Colonic mucosa (tissue), 4 donors: ENCODE results near the gene TRDN. TPM values are rescaled to one million over a fixed set of nuclear protein-coding genes. Genes with fewer than 3 reads are reported as not detected.

Experiments used
- DNase-seq: peaks from one replicate; pipeline ENCODE4 v3.0.0-alpha.2; 2020
- H3K27ac ChIP-seq: fragments of 200-600 bp; one replicate; pipeline ENCODE4 v1.8.0; 2021
- H3K27me3 ChIP-seq: fragments of 200-600 bp; one replicate; pipeline ENCODE4 v1.8.0; 2021
- H3K36me3 ChIP-seq: fragments of 200-600 bp; one replicate; pipeline ENCODE4 v1.8.0; 2021
- H3K4me1 ChIP-seq: fragments of 200-600 bp; one replicate; pipeline ENCODE4 v1.8.0; 2021; ENCODE audit warnings: mild to moderate bottlenecking
- H3K4me3 ChIP-seq: fragments of 200-600 bp; one replicate; pipeline ENCODE4 v1.8.0; 2021
- H3K9ac ChIP-seq, 2 donors: one replicate each; pipeline ENCODE4 v1.7.0; 2013; ENCODE audit warnings: control low read depth in 2 of 2, low read depth in 2 of 2, low read length in 2 of 2
- H3K9me3 ChIP-seq: fragments of 200-600 bp; one replicate; pipeline ENCODE4 v1.8.0; 2021
- CTCF ChIP-seq: fragments of 200-600 bp; IDR thresholded peaks from one replicate; pipeline ENCODE4 v1.8.0; 2022; ENCODE audit warnings: antibody characterized with exemption, mild to moderate bottlenecking
- intact Hi-C: fragments of 100-400 bp; cut with DNase I; formaldehyde crosslinking; loops from one replicate; pipeline ENCODE4 v1.14.1; 2022
- total RNA-seq, 2 donors: library from RNA; stranded (reverse); fragmentation: NEBNext Ultra II Directional in 1 of 2; extraction: Animal tissue kit (Norgen Biotek cat#: 25700) in 1 of 2; gene quantifications; one replicate each; pipeline ENCODE4 v1.2.1, GENCODE V29; 2021
- donor health status: healthy.
- donor health status: DM: no; HTN: no; CAD: no.
- donor health status: DM: no; HTN: no; CAD: no.

The TRDN gene
- total RNA-seq, 2 donors from 2014 or later = not detected

DNA sequence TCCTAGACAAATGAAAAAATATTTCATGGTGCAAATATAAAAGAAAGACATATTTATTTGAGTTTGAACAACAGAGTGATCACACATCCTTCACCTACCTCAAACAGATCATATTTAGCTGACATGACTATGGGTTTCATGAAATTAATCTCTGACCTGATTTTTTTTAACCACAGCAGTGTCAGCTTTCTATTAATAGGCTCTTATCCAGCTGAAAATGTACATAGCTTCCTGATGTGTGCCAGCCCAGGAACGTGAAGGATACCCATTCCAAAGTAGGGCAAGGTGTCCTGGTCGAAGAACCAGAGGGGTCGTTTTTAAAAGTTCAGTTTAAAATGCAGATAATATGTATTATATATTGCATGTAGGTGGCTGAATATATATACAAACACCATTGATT is 19.8 kb downstream of the TRDN start:
- intact Hi-C loops = no loop called here
- no peak for DNase-seq
- TF ChIP-seq CTCF = no peak

DNA sequence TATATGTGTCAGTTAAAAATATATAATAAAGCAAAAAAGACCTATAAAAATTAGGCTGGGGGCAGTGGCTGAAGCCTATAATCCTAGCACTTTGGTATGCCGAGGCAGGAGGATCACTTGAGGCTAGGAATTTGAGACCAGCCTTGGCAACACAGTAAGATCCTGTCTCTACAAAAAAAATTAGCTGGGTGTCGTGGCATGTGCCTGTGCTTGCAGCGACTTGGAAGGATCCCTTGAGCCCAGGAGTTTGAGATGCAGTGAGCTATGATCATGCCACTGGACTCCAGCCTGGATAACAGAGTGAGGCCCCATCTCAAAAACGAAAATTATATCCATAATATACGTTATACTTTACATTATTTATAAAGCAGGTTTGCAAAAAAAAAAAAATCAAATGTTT is 20.7 kb downstream of the TRDN start:
- H3K4me3 ChIP-seq = no peak overlapping the region
- intact Hi-C loops = no loop called here
- H3K9me3 ChIP-seq = no peaks in the 10 kb centered on the region

More for the DNA sequence above, 19.8 kb downstream of the TRDN start:
- no peaks in the 10 kb centered on the region for H3K9me3 ChIP-seq
- no peak overlapping the region for H3K9ac ChIP-seq
- no peak overlapping the region for H3K4me3 ChIP-seq
- H3K27me3 ChIP-seq = no peaks in the 10 kb centered on the region
- H3K36me3 ChIP-seq = no peaks in the 10 kb centered on the region
- no peaks in the 10 kb centered on the region for H3K4me1 ChIP-seq
- H3K27ac ChIP-seq = no peak overlapping the region

DNA sequence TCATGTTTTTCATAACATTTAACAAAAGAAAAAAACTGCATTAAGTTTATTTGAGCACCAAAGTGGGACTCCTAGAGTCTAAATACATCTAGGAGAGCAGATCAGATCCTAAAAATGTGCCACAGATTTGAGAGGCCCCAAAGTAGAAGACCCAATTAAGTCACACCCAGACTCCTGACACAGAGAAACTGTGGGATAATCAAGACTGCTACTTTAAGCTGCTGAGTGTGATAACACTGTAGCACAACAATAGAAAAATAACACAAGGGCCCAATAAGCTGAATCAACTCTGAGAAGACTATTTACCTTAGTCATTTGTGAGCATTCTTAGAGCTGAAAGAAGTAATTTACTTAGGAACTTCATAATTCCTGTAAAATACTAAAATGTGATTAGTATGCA is 26.0 kb downstream of the TRDN start:
- no peak overlapping the region for H3K4me3 ChIP-seq
- no peaks in the 10 kb centered on the region for H3K36me3 ChIP-seq
- DNase-seq = no peak
- no peaks in the 10 kb centered on the region for H3K27me3 ChIP-seq
- TF ChIP-seq CTCF = no peak
- no peak overlapping the region for H3K9ac ChIP-seq
- H3K9me3 ChIP-seq = no peaks in the 10 kb centered on the region
- H3K27ac ChIP-seq = no peak overlapping the region
- intact Hi-C loops = no loop called here
- no peaks in the 10 kb centered on the region for H3K4me1 ChIP-seq

More for the DNA sequence above, 20.7 kb downstream of the TRDN start:
- Histone ChIP-seq H3K4me1 (no peaks in the 10 kb centered on the region), H3K27me3 (no peaks in the 10 kb centered on the region), H3K27ac (no peak overlapping the region), H3K9ac (no peak overlapping the region), H3K36me3 (no peaks in the 10 kb centered on the region)
- no peak for DNase-seq
- TF ChIP-seq CTCF = no peak

DNA sequence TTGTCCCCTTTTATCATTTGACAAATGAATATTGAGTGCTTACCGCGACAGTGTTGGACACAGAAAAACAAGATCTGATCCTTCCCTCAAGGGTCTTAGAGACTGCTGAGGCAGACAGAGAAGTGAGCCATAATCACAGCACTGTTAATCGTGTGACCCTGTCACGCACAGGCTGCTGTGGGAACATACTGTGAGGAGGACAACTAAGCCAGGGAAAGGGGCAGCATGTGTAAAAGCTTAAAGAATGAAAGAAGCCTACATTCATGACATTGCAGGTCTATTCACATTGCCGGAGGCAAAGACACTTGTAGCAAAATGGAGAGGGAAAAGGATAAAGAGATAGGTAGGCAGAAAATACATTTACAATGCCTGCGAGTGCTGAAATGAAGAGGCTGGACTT is 32.7 kb downstream of the TRDN start:
- Histone ChIP-seq H3K4me1 (no peaks in the 10 kb centered on the region), H3K36me3 (no peaks in the 10 kb centered on the region), H3K9me3 (no peaks in the 10 kb centered on the region), H3K4me3 (no peak overlapping the region), H3K27ac (no peak overlapping the region), H3K9ac (no peak overlapping the region), H3K27me3 (no peaks in the 10 kb centered on the region)
- no peak for DNase-seq
- no peak for TF ChIP-seq CTCF
- intact Hi-C loops = no loop called here

- Histone ChIP-seq H3K9ac (no peak overlapping the region), H3K4me3 (no peak overlapping the region), H3K27ac (no peak overlapping the region), H3K4me1 (no peaks in the 10 kb centered on the region), H3K9me3 (no peaks in the 10 kb centered on the region), H3K27me3 (no peaks in the 10 kb centered on the region), H3K36me3 (no peaks in the 10 kb centered on the region)
- no peak for DNase-seq
- intact Hi-C loops = no loop called here
- TF ChIP-seq CTCF = no peak
These were observed 38.7 kb downstream of the TRDN start for GRCh38 chr6:123598011-123598410.

- Histone ChIP-seq H3K9me3 (no peaks in the 10 kb centered on the region), H3K27ac (no peak overlapping the region), H3K9ac (no peak overlapping the region), H3K4me1 (no peaks in the 10 kb centered on the region), H3K36me3 (no peaks in the 10 kb centered on the region), H3K4me3 (no peak overlapping the region), H3K27me3 (no peaks in the 10 kb centered on the region)
- TF ChIP-seq CTCF = no peak
- intact Hi-C loops = no loop called here
- no peak for DNase-seq
These were observed 42.0 kb downstream of the TRDN start for GRCh38 chr6:123594776-123595175.
